Measurements from ENCODE around the gene QPRT.

The QPRT gene

DNA sequence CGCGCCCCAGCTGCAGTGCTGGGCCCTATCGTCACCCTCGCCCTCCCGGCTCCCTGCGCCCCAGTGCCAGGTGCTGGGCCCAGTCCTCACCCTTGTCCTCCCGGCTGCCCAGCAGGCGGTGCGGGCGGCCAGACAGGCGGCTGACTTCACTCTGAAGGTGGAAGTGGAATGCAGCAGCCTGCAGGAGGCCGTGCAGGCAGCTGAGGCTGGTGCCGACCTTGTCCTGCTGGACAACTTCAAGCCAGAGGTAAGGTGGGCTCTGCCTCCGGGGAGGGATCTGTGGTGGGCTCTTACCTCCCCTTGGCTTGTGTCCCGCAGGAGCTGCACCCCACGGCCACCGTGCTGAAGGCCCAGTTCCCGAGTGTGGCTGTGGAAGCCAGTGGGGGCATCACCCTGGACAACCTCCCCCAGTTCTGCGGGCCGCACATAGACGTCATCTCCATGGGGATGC lies 17.9 kb downstream of the QPRT start:
- Mint-ChIP-seq H3K4me3 (no peak overlapping the region), H3K9me3 (peaks cover 20% of the 10 kb centered on the region), H3K36me3 (ENCODE audit: low read depth) (peaks cover 49% of the 10 kb centered on the region), H3K27ac (no peak overlapping the region), H3K4me1 (peaks cover 4% of the 10 kb centered on the region), H3K27me3 (ENCODE audit: low read depth) (peaks cover 6% of the 10 kb centered on the region)
- TF ChIP-seq, protein P1, sequence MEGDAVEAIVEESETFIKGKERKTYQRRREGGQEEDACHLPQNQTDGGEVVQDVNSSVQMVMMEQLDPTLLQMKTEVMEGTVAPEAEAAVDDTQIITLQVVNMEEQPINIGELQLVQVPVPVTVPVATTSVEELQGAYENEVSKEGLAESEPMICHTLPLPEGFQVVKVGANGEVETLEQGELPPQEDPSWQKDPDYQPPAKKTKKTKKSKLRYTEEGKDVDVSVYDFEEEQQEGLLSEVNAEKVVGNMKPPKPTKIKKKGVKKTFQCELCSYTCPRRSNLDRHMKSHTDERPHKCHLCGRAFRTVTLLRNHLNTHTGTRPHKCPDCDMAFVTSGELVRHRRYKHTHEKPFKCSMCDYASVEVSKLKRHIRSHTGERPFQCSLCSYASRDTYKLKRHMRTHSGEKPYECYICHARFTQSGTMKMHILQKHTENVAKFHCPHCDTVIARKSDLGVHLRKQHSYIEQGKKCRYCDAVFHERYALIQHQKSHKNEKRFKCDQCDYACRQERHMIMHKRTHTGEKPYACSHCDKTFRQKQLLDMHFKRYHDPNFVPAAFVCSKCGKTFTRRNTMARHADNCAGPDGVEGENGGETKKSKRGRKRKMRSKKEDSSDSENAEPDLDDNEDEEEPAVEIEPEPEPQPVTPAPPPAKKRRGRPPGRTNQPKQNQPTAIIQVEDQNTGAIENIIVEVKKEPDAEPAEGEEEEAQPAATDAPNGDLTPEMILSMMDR (IDR thresholded peaks at IDR 0.05; ENCODE audit: unreplicated experiment in 3 of 3), result no peak

DNA sequence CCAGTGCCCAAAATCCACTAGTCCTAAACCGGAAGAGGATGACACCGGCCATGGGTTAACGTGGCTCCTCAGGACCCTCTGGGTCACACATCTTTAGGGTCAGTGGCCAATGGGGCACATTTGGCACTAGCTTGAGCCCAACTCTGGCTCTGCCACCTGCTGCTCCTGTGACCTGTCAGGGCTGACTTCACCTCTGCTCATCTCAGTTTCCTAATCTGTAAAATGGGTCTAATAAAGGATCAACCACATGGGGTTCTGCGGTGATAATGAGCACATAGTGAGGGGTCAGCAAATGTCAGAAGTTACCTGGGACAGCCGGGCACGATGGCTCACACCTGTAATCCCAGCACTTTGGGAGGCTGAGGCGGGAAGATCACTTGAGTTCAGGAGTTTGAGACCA lies 18.4 kb downstream of the QPRT start:
- TF ChIP-seq, protein P1 (IDR thresholded peaks at IDR 0.05; ENCODE audit: unreplicated experiment in 3 of 3), result no peak
- peaks cover 51% of the 10 kb centered on the region for H3K36me3 Mint-ChIP-seq (ENCODE audit: low read depth)
- H3K27ac Mint-ChIP-seq, result no peak overlapping the region
- H3K27me3 Mint-ChIP-seq (ENCODE audit: low read depth), result peaks cover 6% of the 10 kb centered on the region
- H3K9me3 Mint-ChIP-seq, result peaks cover 20% of the 10 kb centered on the region
- peaks cover 9% of the 10 kb centered on the region for H3K4me1 Mint-ChIP-seq
- no peak overlapping the region for H3K4me3 Mint-ChIP-seq

DNA sequence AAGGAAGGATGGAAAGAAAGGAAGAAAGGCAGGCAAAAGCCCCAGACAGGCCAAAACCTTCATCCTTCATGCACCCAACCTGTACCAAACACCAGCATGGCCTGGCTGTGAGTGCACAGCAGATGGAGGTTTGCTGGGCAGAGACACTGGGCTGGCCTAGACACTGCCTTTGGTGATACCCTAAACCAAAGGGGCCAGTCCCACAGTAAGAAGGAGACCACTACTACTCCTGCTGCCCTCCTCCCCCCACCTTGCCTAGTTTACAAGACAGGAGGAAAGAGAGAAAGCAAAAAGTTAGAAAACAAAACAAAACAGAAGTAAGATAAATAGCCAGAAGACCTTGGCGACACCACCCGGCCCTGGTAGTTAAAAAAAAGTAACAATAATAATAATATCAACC lies 19.1 kb downstream of the QPRT start:
- TF ChIP-seq, protein P1 (IDR thresholded peaks at IDR 0.05; ENCODE audit: unreplicated experiment in 3 of 3), result no peak
- Mint-ChIP-seq H3K27me3 (ENCODE audit: low read depth) (peaks cover 6% of the 10 kb centered on the region), H3K4me3 (no peak overlapping the region), H3K4me1 (peaks cover 13% of the 10 kb centered on the region), H3K36me3 (ENCODE audit: low read depth) (peaks cover 50% of the 10 kb centered on the region), H3K9me3 (peaks cover 20% of the 10 kb centered on the region), H3K27ac (no peak overlapping the region)

DNA sequence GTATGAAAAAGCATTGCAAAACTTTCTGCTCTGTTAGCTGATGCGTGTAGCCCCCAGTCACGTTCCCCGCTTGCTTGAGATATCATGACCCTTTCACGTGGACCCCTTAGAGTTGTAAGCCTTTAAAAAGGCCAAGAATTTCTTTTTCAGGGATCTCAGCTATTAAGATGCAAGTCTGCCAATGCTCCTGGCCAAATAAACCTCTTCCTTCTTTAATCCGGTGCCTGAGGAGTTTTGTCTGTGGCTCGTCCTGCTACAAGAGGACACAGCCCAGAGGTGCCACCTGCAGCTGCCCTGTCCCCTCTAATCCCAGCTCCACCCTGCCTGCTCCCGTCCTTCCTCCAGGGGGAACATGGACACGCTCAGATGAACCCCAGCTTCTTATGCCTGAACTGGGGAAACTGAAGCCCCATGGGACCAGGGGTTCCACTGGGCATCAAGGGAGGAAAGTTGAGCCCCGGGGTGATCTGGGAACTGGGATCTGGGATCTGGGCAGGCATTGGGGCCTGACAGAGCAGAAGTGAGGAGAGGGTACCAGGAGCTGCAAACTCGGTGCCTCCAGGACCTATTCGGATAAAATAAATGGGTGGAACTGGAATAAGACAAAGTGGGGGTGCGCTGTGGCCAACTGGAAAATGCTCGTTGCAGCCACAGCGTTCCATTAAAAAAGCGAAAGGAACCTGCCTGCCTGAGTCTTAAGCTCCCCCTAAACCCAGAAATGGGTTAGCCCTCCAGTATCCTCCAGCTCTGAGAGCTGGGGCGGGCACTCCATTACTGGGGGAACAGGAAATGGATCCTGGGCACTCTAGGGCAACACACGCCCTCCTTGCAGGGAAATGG lies 19.7 kb downstream of the QPRT start:
- H3K27me3 Mint-ChIP-seq (ENCODE audit: low read depth), result peaks cover 6% of the 10 kb centered on the region
- H3K9me3 Mint-ChIP-seq, result peaks cover 20% of the 10 kb centered on the region
- TF ChIP-seq, protein P1 (IDR thresholded peaks at IDR 0.05; ENCODE audit: unreplicated experiment in 3 of 3), result no peak
- no peak overlapping the region for H3K4me3 Mint-ChIP-seq
- no peak overlapping the region for H3K27ac Mint-ChIP-seq
- peaks cover 13% of the 10 kb centered on the region for H3K4me1 Mint-ChIP-seq
- peaks cover 47% of the 10 kb centered on the region for H3K36me3 Mint-ChIP-seq (ENCODE audit: low read depth)

DNA sequence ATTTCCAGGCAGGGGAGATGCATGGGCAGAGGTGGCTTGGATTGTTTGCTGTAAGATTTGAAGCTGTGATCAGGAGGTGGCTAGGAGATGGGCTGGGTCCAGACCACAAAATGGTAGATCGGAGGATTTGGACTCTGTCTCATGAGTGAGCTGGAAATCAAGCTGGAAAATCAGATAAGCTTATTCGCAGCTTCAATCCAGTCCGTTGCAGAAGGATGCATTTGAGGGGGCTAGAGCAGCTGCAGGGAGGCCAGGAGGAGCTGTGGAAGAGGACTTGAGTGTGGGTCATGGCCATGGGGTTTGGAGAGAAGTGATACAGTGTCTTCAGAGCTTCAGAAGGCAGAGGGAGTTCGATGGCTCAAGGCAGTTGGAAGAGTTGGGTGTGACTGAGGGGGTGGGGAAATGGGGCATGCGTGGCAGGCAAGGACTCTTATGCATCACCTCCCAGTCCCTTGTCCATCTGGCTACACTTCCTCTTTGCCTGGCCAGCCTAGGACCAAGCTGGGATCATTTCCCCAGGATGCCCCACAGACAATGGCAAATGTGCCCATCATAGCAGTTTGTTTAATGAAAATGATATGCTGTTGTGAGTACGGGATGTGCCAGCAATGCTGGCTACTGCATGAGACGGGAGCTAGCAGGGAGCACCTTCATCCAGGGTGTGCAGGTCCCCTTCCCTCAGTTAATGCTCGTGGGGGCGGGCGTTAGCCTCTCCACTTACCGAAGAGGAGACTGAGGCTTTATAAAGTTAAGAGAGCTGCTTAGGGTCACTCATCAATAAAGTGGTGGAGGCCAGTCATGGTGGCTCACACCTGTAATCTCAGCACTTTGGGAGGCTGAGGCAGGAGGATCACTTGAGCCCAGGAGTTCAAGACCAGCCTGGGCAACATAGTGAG lies 20.6 kb downstream of the QPRT start:
- Mint-ChIP-seq H3K36me3 (ENCODE audit: low read depth) (peaks cover 47% of the 10 kb centered on the region), H3K4me3 (no peak overlapping the region), H3K4me1 (peaks cover 13% of the 10 kb centered on the region), H3K9me3 (peaks cover 20% of the 10 kb centered on the region), H3K27me3 (ENCODE audit: low read depth) (peaks cover 6% of the 10 kb centered on the region), H3K27ac (no peak overlapping the region)
- TF ChIP-seq, protein P1 (IDR thresholded peaks at IDR 0.05; ENCODE audit: unreplicated experiment in 3 of 3), result no peak

Data from nephron (organoid).